NCI-H774 (cell line): ENCODE data around the gene BRSK1.
"Not testable (repeated sequence)": the region's sequence is repeated elsewhere in the genome, so short reads cannot be mapped to it uniquely, and the experiment has no call there.

ENCODE experiments used
- DNase-seq: peaks from one replicate; lab custom pipeline; 2025; lab: John Stamatoyannopoulos, UW

The BRSK1 gene

GRCh38 chr19:55304279-55304978 is 20.6 kb downstream of the BRSK1 start:
- DNase-seq = no peak

- DNase-seq = no peak
Observed at GRCh38 chr19:55304980-55305379, 21.2 kb downstream of the BRSK1 start.

GRCh38 chr19:55305491-55305890 is 21.7 kb downstream of the BRSK1 start:
- no peak for DNase-seq

- DNase-seq = no peak
Observed at GRCh38 chr19:55305983-55306562, 22.3 kb downstream of the BRSK1 start.

- no peak for DNase-seq
Observed at GRCh38 chr19:55306712-55307111, 22.9 kb downstream of the BRSK1 start.

GRCh38 chr19:55308281-55308680 is 24.5 kb downstream of the BRSK1 start:
- no peak for DNase-seq

GRCh38 chr19:55309448-55309847 is 25.7 kb downstream of the BRSK1 start:
- no peak for DNase-seq

GRCh38 chr19:55310498-55310897 is 26.7 kb downstream of the BRSK1 start:
- DNase-seq = no peak

GRCh38 chr19:55311397-55311796 is 27.6 kb downstream of the BRSK1 start:
- DNase-seq = no peak

- DNase-seq = no peak
Observed at GRCh38 chr19:55311797-55312196, 28.0 kb downstream of the BRSK1 start.

GRCh38 chr19:55312621-55313512 is 29.1 kb downstream of the BRSK1 start:
- DNase-seq = no peak

- DNase-seq = no peak
Observed at GRCh38 chr19:55314396-55314795, 30.6 kb downstream of the BRSK1 start.

GRCh38 chr19:55315956-55316525 is 32.2 kb downstream of the BRSK1 start:
- no peak for DNase-seq

GRCh38 chr19:55316646-55317045 is 32.8 kb downstream of the BRSK1 start:
- DNase-seq = no peak

GRCh38 chr19:55319785-55320184 is 36.0 kb downstream of the BRSK1 start:
- no peak for DNase-seq

- DNase-seq = no peak
Observed at GRCh38 chr19:55320844-55321419, 37.1 kb downstream of the BRSK1 start.

GRCh38 chr19:55321466-55322137 is 37.8 kb downstream of the BRSK1 start:
- DNase-seq = no peak

- DNase-seq = no peak
Observed at GRCh38 chr19:55322204-55322885, 38.5 kb downstream of the BRSK1 start.

GRCh38 chr19:55324662-55325061 is 40.9 kb downstream of the BRSK1 start:
- no peak for DNase-seq

GRCh38 chr19:55325172-55325571 is 41.4 kb downstream of the BRSK1 start, which contains the start of gene TMEM150B:
TSS of gene TMEM150B (minus strand) at chr19:55325341. CDS start at chr19:55321036, 4,305 bp downstream.
- DNase-seq = no peak

- not testable (repeated sequence) for DNase-seq
Observed at GRCh38 chr19:55328774-55329318, 45.0 kb downstream of the BRSK1 start.
